NB4 (cell line): ENCODE results near the gene PRMT7.

ENCODE experiments used
- DNase-seq: peaks from one replicate; pipeline ENCODE4 v3.0.0; 2010; ENCODE audit warnings: low read depth
- H3K4me3 ChIP-seq: one replicate; pipeline ENCODE4 v1.5.1; 2011; ENCODE audit warnings: mild to moderate bottlenecking, low read depth, low read length, moderate library complexity
- CTCF ChIP-seq: IDR thresholded peaks from one replicate; pipeline ENCODE4 v1.5.1; 2012; ENCODE audit warnings: low read depth, low read length
- MAX ChIP-seq: IDR thresholded peaks from 2 replicates; pipeline ENCODE4 v1.6.1; 2011; ENCODE audit warnings: low read depth, low read length
- MYC ChIP-seq: IDR thresholded peaks from 2 replicates; pipeline ENCODE4 v1.6.1; 2011; ENCODE audit warnings: low read depth, low read length
- POLR2A ChIP-seq: IDR thresholded peaks from 2 replicates; pipeline ENCODE4 v1.6.1; 2011; ENCODE audit warnings: mild to moderate bottlenecking; ENCODE audit not compliant: insufficient read length; ENCODE audit errors: extremely low read depth

PRMT7 gene

GRCh38 chr16:68345958-68346635 is 35.3 kb downstream of the PRMT7 start:
- H3K4me3 ChIP-seq: no peak overlapping the region
- no peak for DNase-seq
- TF ChIP-seq MYC (no peak), CTCF (no peak), MAX (no peak), POLR2A (no peak)

- no peak for DNase-seq
- TF ChIP-seq POLR2A (no peak), CTCF (no peak), MAX (no peak), MYC (no peak)
- H3K4me3 ChIP-seq: no peak overlapping the region
Measured at GRCh38 chr16:68346892-68347480, 36.2 kb downstream of the PRMT7 start.

- TF ChIP-seq CTCF: no peak
- no peak for TF ChIP-seq MYC
- no peak for TF ChIP-seq MAX
- no peak for TF ChIP-seq POLR2A
- H3K4me3 ChIP-seq: no peak overlapping the region
Measured at GRCh38 chr16:68347605-68348004, 36.8 kb downstream of the PRMT7 start.

GRCh38 chr16:68348639-68349445 is 38.0 kb downstream of the PRMT7 start:
- H3K4me3 ChIP-seq: no peak overlapping the region
- no peak for DNase-seq
- TF ChIP-seq POLR2A (no peak), MAX (no peak), MYC (no peak), CTCF (no peak)

More at GRCh38 chr16:68347605-68348004, 36.8 kb downstream of the PRMT7 start:
- no peak for DNase-seq

- DNase-seq: no peak
- no peak overlapping the region for H3K4me3 ChIP-seq
- TF ChIP-seq CTCF (no peak), MAX (no peak), MYC (no peak)
Measured at GRCh38 chr16:68349838-68350410, 39.1 kb downstream of the PRMT7 start.
